Uterus (tissue), 4 donors: ENCODE results near the gene ADO. TPM values are rescaled to one million over a fixed set of nuclear protein-coding genes. Genes with fewer than 3 reads are reported as not detected.

Experiments
- DNase-seq, 2 donors: peaks; one replicate each; pipeline ENCODE4 v3.0.0-alpha.2; 2019 to 2020
- H3K27ac ChIP-seq, 2 donors: fragments of 200-600 bp; sonication (generic); 1 replicate in 1 of 2; 2 replicates in 1 of 2; pipeline ENCODE4 v1.5.1; 2016 to 2018
- H3K27me3 ChIP-seq, 2 donors: fragments of 200-600 bp; sonication (generic); one replicate each; pipeline ENCODE4 v1.5.1; 2018 to 2019; ENCODE audit warnings: control low read depth in 1 of 2
- H3K36me3 ChIP-seq, 2 donors: fragments of 200-600 bp; sonication (generic); one replicate each; pipeline ENCODE4 v1.5.1; 2019; ENCODE audit warnings: control low read depth in 1 of 2
- H3K4me1 ChIP-seq, 2 donors: fragments of 200-600 bp; sonication (generic); one replicate each; pipeline ENCODE4 v1.5.1; 2018 to 2019; ENCODE audit warnings: control low read depth in 1 of 2
- H3K4me3 ChIP-seq, 2 donors: fragments of 200-600 bp; sonication (generic); 1 replicate in 1 of 2; 2 replicates in 1 of 2; pipeline ENCODE4 v1.5.1; 2018 to 2019; ENCODE audit warnings: mild to moderate bottlenecking in 1 of 2
- H3K9me3 ChIP-seq, 2 donors: fragments of 200-600 bp; sonication (generic); one replicate each; pipeline ENCODE4 v1.5.1; 2019; ENCODE audit warnings: control low read depth in 1 of 2
- POLR2A ChIP-seq, 2 donors: fragments of 450-650 bp; IDR thresholded peaks; one replicate each; pipeline ENCODE4 v1.6.1; 2016; ENCODE audit warnings: antibody characterized with exemption in 2 of 2, mild to moderate bottlenecking in 1 of 2, moderate library complexity in 1 of 2
- intact Hi-C: fragments of 100-400 bp; cut with DNase I; formaldehyde crosslinking; loops from one replicate; pipeline ENCODE4 v1.15.1; 2023; ENCODE audit warnings: low total_unique reads
- total RNA-seq, 4 donors: library from RNA; depleted of rRNA in 3 of 4; stranded (reverse); fragments of >200 nt in 3 of 4; gene quantifications; one replicate each; pipeline versions ENCODE4 v1.1.0 to v1.2.4, GENCODE V29; 2014 to 2023
- TF ChIP-seq, protein P1 (sequence below), 4 experiments: fragments of 200-600 bp in 2 of 4; fragments of 450-650 bp in 2 of 4; sonication (generic) in 2 of 4; IDR thresholded peaks; one replicate each; pipeline ENCODE4 v1.5.1; 2016 to 2019; ENCODE audit warnings: antibody characterized with exemption in 4 of 4, mild to moderate bottlenecking in 2 of 4, moderate library complexity in 1 of 4
- donor health status: DM: yes; HTN: yes; CAD: no.

Gene ADO
- total RNA-seq, 4 donors from 2014 or later: 10.8 to 27.0 (median 18.9) TPM

DNA sequence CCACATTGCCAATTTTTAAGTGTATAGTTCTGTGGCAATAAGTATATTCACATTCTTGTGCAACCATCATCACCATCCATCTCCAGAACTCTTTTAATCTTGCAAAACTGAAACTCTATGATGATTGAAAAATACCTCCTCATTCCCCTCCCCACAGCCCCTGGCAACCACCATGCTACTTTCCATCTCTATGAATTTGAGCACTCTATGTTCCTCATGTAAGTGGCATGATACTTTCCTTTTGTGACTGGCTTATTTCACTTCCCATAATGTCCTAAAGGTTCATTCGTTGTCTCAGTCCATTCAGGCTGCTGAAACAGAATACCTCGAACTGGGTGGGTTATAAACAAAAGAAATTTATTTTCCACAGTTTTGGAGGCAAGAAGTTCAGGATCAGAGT, 35.1 kb downstream of the ADO start:
- H3K9me3 ChIP-seq: no peaks in the 10 kb centered on the region
- no peaks in the 10 kb centered on the region for H3K27me3 ChIP-seq
- H3K27ac ChIP-seq: no peak overlapping the region
- no peak for DNase-seq
- no peaks in the 10 kb centered on the region for H3K4me1 ChIP-seq
- no peaks in the 10 kb centered on the region for H3K36me3 ChIP-seq
- no peak overlapping the region for H3K4me3 ChIP-seq
- TF ChIP-seq, protein P1, sequence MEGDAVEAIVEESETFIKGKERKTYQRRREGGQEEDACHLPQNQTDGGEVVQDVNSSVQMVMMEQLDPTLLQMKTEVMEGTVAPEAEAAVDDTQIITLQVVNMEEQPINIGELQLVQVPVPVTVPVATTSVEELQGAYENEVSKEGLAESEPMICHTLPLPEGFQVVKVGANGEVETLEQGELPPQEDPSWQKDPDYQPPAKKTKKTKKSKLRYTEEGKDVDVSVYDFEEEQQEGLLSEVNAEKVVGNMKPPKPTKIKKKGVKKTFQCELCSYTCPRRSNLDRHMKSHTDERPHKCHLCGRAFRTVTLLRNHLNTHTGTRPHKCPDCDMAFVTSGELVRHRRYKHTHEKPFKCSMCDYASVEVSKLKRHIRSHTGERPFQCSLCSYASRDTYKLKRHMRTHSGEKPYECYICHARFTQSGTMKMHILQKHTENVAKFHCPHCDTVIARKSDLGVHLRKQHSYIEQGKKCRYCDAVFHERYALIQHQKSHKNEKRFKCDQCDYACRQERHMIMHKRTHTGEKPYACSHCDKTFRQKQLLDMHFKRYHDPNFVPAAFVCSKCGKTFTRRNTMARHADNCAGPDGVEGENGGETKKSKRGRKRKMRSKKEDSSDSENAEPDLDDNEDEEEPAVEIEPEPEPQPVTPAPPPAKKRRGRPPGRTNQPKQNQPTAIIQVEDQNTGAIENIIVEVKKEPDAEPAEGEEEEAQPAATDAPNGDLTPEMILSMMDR (IDR thresholded peaks at IDR 0.05): no peak
- intact Hi-C loops: no loop called here

DNA sequence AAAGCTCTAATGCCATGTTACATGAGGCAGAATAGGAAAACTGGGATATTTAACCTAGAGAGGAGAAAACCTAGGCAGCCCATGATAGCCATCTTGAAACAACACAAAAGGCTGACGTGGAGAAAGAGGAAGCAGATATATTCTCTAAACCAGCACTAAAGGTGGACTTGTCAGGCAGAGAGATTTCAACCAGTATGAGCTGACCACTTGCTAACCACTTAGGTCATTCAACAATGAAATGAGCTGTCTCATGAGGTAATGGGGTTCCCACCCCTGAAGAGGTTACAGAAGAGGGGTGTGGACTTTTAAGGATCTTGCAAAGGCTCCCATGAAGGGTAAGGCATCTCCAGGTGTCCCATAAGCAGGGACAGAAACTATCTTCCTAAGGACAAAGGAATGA, 38.5 kb downstream of the ADO start:
- no peaks in the 10 kb centered on the region for H3K27me3 ChIP-seq
- no peak for DNase-seq
- intact Hi-C loops: no loop called here
- no peak overlapping the region for H3K27ac ChIP-seq
- no peak overlapping the region for H3K4me3 ChIP-seq
- no peaks in the 10 kb centered on the region for H3K36me3 ChIP-seq
- H3K9me3 ChIP-seq: no peaks in the 10 kb centered on the region
- TF ChIP-seq, protein P1 (IDR thresholded peaks at IDR 0.05): no peak
- no peaks in the 10 kb centered on the region for H3K4me1 ChIP-seq

DNA sequence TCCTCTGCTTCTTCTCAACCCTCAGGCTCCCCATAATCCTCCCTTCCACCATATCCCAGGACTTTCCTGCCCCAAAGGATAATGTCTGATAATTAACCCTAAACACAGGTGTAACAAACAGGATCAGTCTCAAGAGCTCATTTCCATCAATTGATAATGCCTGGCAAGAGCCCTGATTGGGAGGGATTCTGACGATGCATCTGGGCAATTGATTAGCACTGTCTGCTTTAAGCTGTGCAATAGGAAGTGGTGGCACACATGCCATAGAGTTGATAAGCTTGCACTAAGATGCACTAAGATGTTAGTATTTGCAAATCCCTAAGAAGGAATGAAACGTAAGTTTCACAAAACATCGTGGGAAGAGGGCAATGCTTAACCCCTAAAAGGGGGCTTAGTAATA, 39.1 kb downstream of the ADO start:
- H3K9me3 ChIP-seq: no peaks in the 10 kb centered on the region
- no peak for DNase-seq
- no peaks in the 10 kb centered on the region for H3K36me3 ChIP-seq
- H3K27ac ChIP-seq: no peak overlapping the region
- no peak for TF ChIP-seq POLR2A (IDR thresholded peaks at IDR 0.05)
- TF ChIP-seq, protein P1 (IDR thresholded peaks at IDR 0.05): no peak
- H3K4me3 ChIP-seq: no peak overlapping the region
- intact Hi-C loops: no loop called here
- H3K4me1 ChIP-seq: no peaks in the 10 kb centered on the region
- H3K27me3 ChIP-seq: no peaks in the 10 kb centered on the region

DNA sequence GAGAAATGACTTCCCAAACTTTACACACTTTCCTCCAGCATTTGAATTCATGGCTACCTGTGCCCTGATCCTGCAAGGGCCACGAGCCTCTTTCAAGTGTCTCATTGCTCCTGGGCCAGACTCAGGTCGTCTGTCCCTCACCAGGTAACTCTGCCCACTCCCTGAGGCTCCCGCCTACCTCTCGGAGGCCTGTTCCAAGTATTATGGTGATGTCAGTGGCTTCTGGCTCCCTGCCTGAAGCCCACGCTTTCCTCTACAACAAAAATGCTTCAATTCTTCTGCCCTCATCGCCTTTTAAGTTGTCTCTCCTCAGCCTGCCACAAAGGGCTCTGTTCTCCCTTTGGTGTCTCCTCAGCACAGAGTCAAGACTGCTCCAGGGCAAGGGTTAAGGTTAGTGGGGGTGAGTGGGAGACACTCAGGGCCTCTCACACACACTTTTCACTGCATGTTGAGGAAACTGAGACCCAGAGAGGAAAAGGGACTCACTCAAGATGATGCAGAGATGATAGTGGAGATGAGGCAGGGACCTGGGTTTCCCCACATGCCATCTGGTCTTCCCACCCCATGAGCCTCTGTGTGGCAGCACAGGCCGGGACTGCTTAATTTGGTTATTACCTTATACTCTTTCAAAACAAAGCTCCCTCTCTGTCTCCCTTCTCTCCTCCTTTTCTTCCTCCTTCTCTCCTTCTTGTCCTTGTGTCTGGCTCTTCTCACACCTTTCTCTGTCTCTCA, 39.9 kb downstream of the ADO start:
- H3K4me1 ChIP-seq: no peaks in the 10 kb centered on the region
- H3K27ac ChIP-seq: no peak overlapping the region
- no peaks in the 10 kb centered on the region for H3K36me3 ChIP-seq
- intact Hi-C loops: no loop called here
- DNase-seq: no peak
- no peaks in the 10 kb centered on the region for H3K27me3 ChIP-seq
- H3K9me3 ChIP-seq: no peaks in the 10 kb centered on the region
- H3K4me3 ChIP-seq: no peak overlapping the region
- TF ChIP-seq, protein P1 (IDR thresholded peaks at IDR 0.05): no peak
- TF ChIP-seq POLR2A (IDR thresholded peaks at IDR 0.05): no peak

DNA sequence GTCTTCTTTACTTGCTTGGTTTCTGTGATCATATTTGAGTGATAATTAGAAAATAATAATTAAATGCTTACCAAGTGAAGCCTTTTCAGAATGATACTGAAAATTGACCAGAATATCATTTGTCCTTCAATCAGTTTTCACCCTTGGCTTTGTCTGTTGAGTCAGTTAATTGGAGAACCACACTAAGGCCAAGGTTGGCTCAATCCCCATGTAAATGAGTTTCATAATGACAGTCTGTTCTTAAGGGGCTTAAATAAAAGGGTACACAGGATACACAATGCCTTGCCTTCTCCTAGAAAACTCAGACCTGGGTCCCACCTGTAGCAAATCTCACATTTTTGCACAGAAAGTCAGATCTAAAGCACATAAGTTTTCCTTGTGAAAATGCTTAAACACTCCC, 42.9 kb downstream of the ADO start:
- no peak for DNase-seq
- Histone ChIP-seq H3K27me3 (no peaks in the 10 kb centered on the region), H3K27ac (no peak overlapping the region), H3K36me3 (no peaks in the 10 kb centered on the region), H3K9me3 (no peaks in the 10 kb centered on the region), H3K4me3 (no peak overlapping the region), H3K4me1 (no peaks in the 10 kb centered on the region)
- intact Hi-C loops: no loop called here
- TF ChIP-seq POLR2A (IDR thresholded peaks at IDR 0.05): no peak
- TF ChIP-seq, protein P1 (IDR thresholded peaks at IDR 0.05): no peak
